Adrenal gland (tissue), 12 donors: ENCODE results near the gene GRP. TPM values are rescaled to one million over a fixed set of nuclear protein-coding genes. Genes with fewer than 3 reads are reported as not detected.

Experiments used
- DNase-seq, 7 donors: peaks; one replicate each; pipeline ENCODE4 v3.0.0-alpha.2; 2019 to 2020
- H3K27ac ChIP-seq, 5 donors: fragments of 200-600 bp; sonication (generic) in 4 of 5; 1 replicate in 3 of 5; 2 replicates in 2 of 5; pipeline versions ENCODE4 v1.5.1 to v1.8.0; 2016 to 2020; ENCODE audit warnings: mild to moderate bottlenecking in 1 of 5
- H3K27me3 ChIP-seq: fragments of 200-600 bp; 2 replicates; pipeline ENCODE4 v1.8.0; 2021
- H3K36me3 ChIP-seq, 2 donors: fragments of 200-600 bp; replicated peaks in 1 of 2; 1 replicate in 1 of 2; 2 replicates in 1 of 2; pipeline versions ENCODE4 v1.5.1 to v1.8.0; 2018 to 2022
- H3K4me1 ChIP-seq, 2 donors: fragments of 200-600 bp; replicated peaks in 1 of 2; 1 replicate in 1 of 2; 2 replicates in 1 of 2; pipeline versions ENCODE4 v1.5.1 to v1.8.0; 2018 to 2021
- H3K4me3 ChIP-seq, 4 donors: fragments of 200-600 bp; sonication (generic) in 3 of 4; one replicate each; pipeline ENCODE4 v1.5.1; 2016 to 2018
- H3K9me3 ChIP-seq, 3 donors: fragments of 200-600 bp; sonication (generic) in 1 of 3; replicated peaks in 1 of 3; 1 replicate in 2 of 3; 2 replicates in 1 of 3; pipeline versions ENCODE4 v1.5.1 to v1.8.0; 2016 to 2021
- CTCF ChIP-seq, 6 experiments: fragments of 450-650 bp in 4 of 6; fragments of 200-600 bp in 2 of 6; sonication (generic) in 1 of 6; IDR thresholded peaks; 1 replicate in 5 of 6; 2 replicates in 1 of 6; pipeline versions ENCODE4 v1.5.1 to v1.8.0; 2016 to 2021; ENCODE audit warnings: antibody characterized with exemption in 6 of 6, mild to moderate bottlenecking in 2 of 6, moderate library complexity in 1 of 6
- POLR2A ChIP-seq, 2 donors: fragments of 450-650 bp; IDR thresholded peaks; one replicate each; pipeline ENCODE4 v1.6.1; 2017; ENCODE audit warnings: antibody characterized with exemption in 2 of 2, mild to moderate bottlenecking in 2 of 2, moderate library complexity in 1 of 2
- whole genome bisulfite sequencing, 4 donors: extraction: QIAGEN DNeasy Blood & Tissue Kit in 2 of 4; methylation state at CpG; one replicate each; pipeline versions ENCODE4 v1.1.5 to v1.1.7; 2013 to 2017; 5-methylcytosine and 5-hydroxymethylcytosine counted together
- intact Hi-C, 2 donors: fragments of 100-400 bp; cut with DNase I; formaldehyde crosslinking; loops; one replicate each; pipeline versions ENCODE4 v1.14.1 to v1.15.0; 2022 to 2023
- polyA plus RNA-seq, 3 donors: library from polyadenylated mRNA; stranded (reverse); fragments of 200-250 nt in 2 of 3; fragments of 350-450 nt in 1 of 3; fragmentation: Illumina TruSeq in 1 of 3; extraction: RNeasy Lipid Tissue Mini Kit (QIAGEN cat#74804) in 1 of 3; gene quantifications; one replicate each; pipeline ENCODE4 v1.2.3, GENCODE V29; 2013 to 2014
- total RNA-seq, 9 donors: library from RNA; depleted of rRNA in 4 of 9; stranded (reverse); fragments of >200 nt in 4 of 9; fragments of 120-200 nt in 1 of 9; fragmentation: NEBNext Ultra II Directional in 1 of 9; extraction: Animal tissue kit (Norgen Biotek cat#: 25700) in 1 of 9; gene quantifications; one replicate each; pipeline versions ENCODE4 v1.1.0 to v1.2.4, GENCODE V29; 2013 to 2023
- donor health status: healthy with polysubstance abuse.
- donor health status: Bipolar disorder and iron deficiency.
- donor health status: DM: yes; HTN: yes; CAD: no.
- donor health status: DM: no; HTN: no; CAD: no.
- donor health status: DM: no; HTN: no; CAD: no.
- donor health status: DM: yes; HTN: yes; CAD: no.

The GRP gene
- total and polyA plus RNA-seq, 12 donors = 0.20 to 1.2 (median 0.74) TPM; not detected in 9

DNA sequence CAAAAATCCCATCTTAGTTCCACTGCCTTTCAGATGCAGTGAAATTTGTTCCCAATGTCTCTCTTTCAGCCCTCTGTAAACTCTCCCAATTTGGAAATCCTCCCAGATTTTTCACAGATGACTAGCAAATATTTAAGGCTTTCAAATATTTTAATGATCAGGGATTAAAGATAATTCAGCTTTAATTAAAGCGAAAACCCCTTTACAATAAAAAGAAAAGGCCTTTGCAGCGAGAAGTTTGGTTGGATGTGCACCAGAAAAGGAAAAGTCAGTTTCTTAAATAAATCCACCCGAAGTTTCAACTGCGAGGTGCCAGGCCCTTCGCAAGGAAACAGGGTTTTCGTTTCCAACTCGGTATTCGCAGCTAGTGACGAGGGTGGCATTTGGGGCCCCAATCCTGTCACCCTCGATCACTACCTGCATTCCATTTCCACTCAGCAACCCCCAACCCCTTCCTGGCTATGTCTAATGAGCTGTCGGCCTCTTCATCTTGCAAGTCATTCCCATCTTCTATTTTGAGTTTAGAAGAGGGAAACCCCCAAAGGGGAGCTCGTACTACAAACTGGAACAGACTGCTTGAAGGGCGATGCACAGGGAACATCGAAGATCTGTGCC lies 51.8 kb downstream of the GRP start:
- H3K36me3 ChIP-seq = no peaks in the 10 kb centered on the region
- peaks cover 87% of the 10 kb centered on the region for H3K27me3 ChIP-seq
- no peak for TF ChIP-seq POLR2A (IDR thresholded peaks at IDR 0.05)
- no peak for TF ChIP-seq CTCF (IDR thresholded peaks at IDR 0.05)
- H3K9me3 ChIP-seq = no peaks in the 10 kb centered on the region
- intact Hi-C loops = no loop called here
- DNase-seq = no peak
- H3K27ac ChIP-seq = no peak overlapping the region
- 22 to 28% (median 23%) methylated on average over 14 of the region's 14 CpGs for WGBS, 4 donors
- peaks cover 0 to 19% of the 10 kb centered on the region in 2 donors for H3K4me1 ChIP-seq
- no peak overlapping the region for H3K4me3 ChIP-seq

DNA sequence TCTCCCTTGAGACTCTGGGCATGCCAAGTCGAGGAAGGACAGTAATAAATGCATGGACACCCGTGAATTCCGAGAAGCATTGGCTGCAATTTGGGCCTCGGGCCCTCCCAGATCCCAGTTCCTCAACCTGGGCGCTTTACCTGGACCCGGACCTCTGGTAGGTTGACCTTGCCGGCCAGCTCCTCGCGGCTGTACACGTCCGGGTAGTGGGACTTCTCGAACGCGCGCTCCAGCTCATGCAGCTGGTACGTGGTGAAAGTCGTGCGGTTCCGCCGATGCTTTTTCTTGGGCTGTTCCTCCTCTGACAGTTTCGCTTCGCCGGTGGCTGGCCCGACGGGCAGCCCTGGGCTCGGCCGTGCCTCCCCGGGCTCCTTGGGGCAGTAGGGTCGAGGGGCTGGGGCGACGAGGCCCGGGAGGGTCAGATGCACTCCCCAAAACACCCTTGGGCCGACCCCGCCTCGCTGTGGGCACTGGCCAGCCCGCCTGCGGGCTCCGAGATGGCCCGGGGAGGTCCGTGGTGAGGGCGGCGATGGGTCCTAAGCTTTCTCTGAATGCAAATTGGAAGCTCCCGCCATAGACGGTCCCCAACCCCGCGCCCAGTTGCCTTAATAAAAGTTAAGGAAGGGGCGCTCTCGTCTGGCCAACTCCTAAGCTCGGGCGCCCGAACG lies 52.4 kb downstream of the GRP start:
- DNase-seq = peak in 1 of 7 donors; percentile 13
- 2 to 9% (median 3%) methylated on average over 11 to 52 of the region's 52 CpGs for WGBS, 4 donors
- H3K9me3 ChIP-seq = no peaks in the 10 kb centered on the region
- peaks cover 0 to 19% of the 10 kb centered on the region in 2 donors for H3K4me1 ChIP-seq
- TF ChIP-seq CTCF (IDR thresholded peaks at IDR 0.05) = no peak
- no peak for TF ChIP-seq POLR2A (IDR thresholded peaks at IDR 0.05)
- intact Hi-C loops = no loop called here
- no peak overlapping the region for H3K27ac ChIP-seq
- H3K27me3 ChIP-seq = peaks cover 88% of the 10 kb centered on the region
- no peaks in the 10 kb centered on the region for H3K36me3 ChIP-seq
- H3K4me3 ChIP-seq = peak overlapping the region in 2 of 4 donors; percentile 4 to 46

- intact Hi-C loops = no loop called here
- DNase-seq = peak in 1 of 7 donors; percentile 22
- peaks cover 81% of the 10 kb centered on the region for H3K27me3 ChIP-seq
- peaks cover 0 to 19% of the 10 kb centered on the region in 2 donors for H3K4me1 ChIP-seq
- no peak for TF ChIP-seq CTCF (IDR thresholded peaks at IDR 0.05)
- no peak for TF ChIP-seq POLR2A (IDR thresholded peaks at IDR 0.05)
- H3K27ac ChIP-seq = no peak within 1 kb of the TSS
- no peaks in the 10 kb centered on the region for H3K36me3 ChIP-seq
- H3K9me3 ChIP-seq = no peaks in the 10 kb centered on the region
- WGBS, 4 donors = 0 to 3% (median 2%) methylated on average over 10 to 88 of the region's 88 CpGs
- H3K4me3 ChIP-seq = peak within 1 kb of the TSS in 2 of 4 donors; percentile 4 to 46
Observed at GRCh38 chr18:59272891-59273758, 53.2 kb downstream of the GRP start, which contains the start of gene RAX. TSS of gene RAX (minus strand) at chr18:59273454. CDS start at chr18:59273206, 248 bp downstream.
